RWPE2 (cell line): ENCODE results near the gene OR10J4.

ENCODE experiments used
- ATAC-seq: fragments of 200-7000 bp; cut with Tn5 transposase; 3 replicates; pipeline ENCODE4 v1.9.1; 2021; ENCODE audit warnings: low read depth
- DNase-seq: peaks from one replicate; pipeline ENCODE4 v3.0.0-alpha.2; 2020; ENCODE audit warnings: low spot score
- H3K27ac ChIP-seq: fragments of 450-650 bp; 2 replicates; pipeline ENCODE4 v1.5.1; 2017; ENCODE audit warnings: mild to moderate bottlenecking; ENCODE audit not compliant: poor library complexity, severe bottlenecking
- H3K27me3 ChIP-seq: fragments of 250-450 bp; sonication (Bioruptor Pico); 2 replicates; pipeline ENCODE4 v1.5.1; 2021; ENCODE audit warnings: mild to moderate bottlenecking, moderate library complexity; ENCODE audit not compliant: insufficient read depth, poor library complexity, severe bottlenecking
- H3K36me3 ChIP-seq: fragments of 250-450 bp; sonication (Bioruptor Pico); 2 replicates; pipeline ENCODE4 v1.5.1; 2020; ENCODE audit warnings: low read depth, mild to moderate bottlenecking, moderate library complexity
- H3K4me1 ChIP-seq: fragments of 250-450 bp; sonication (Bioruptor Pico); 2 replicates; pipeline ENCODE4 v1.5.1; 2021; ENCODE audit warnings: mild to moderate bottlenecking, moderate library complexity; ENCODE audit not compliant: insufficient read depth, poor library complexity, severe bottlenecking
- H3K4me3 ChIP-seq: fragments of 250-450 bp; sonication (Bioruptor Pico); 2 replicates; pipeline ENCODE4 v1.5.1; 2021; ENCODE audit warnings: mild to moderate bottlenecking, moderate library complexity; ENCODE audit not compliant: severe bottlenecking
- H3K9me3 ChIP-seq: fragments of 250-450 bp; sonication (Bioruptor Pico); 2 replicates; pipeline ENCODE4 v1.5.1; 2021; ENCODE audit warnings: mild to moderate bottlenecking, moderate library complexity; ENCODE audit not compliant: severe bottlenecking
- CTCF ChIP-seq: fragments of 450-650 bp; IDR thresholded peaks from one replicate; pipeline ENCODE4 v1.5.1; 2017; ENCODE audit warnings: mild to moderate bottlenecking, moderate library complexity; ENCODE audit not compliant: poor library complexity, severe bottlenecking

Gene OR10J4

DNA sequence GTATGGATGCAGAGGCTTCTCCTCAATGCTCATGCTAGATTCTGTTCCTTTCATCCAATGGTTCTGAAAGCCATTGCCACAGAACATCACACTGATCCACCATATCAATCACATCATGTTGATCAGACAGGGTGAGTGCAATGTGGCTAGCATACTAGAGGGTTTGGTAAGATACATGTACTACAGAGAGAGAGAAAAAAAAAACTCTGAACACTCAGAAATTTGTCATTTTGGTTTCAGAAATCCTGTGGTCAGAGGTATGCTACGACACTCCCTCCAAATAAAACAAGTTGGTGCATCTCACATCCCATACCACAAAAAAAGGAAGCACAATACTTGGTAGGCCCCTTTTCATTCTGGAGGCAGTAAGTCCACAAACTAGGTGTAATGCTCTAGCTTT lies 42.9 kb downstream of the OR10J4 start:
- H3K4me1 ChIP-seq = peaks cover 14% of the 10 kb centered on the region
- no peak for DNase-seq
- no peak overlapping the region for H3K4me3 ChIP-seq
- H3K27ac ChIP-seq = peak overlapping the region; percentile 68
- H3K9me3 ChIP-seq = no peaks in the 10 kb centered on the region
- TF ChIP-seq CTCF = no peak
- H3K27me3 ChIP-seq = no peaks in the 10 kb centered on the region
- H3K36me3 ChIP-seq = no peaks in the 10 kb centered on the region
- no peak for ATAC-seq
